RWPE2 (cell line): ENCODE measurements around the gene TRHDE.

Experiments used
- ATAC-seq: fragments of 200-7000 bp; cut with Tn5 transposase; 3 replicates; pipeline ENCODE4 v1.9.1; 2021; ENCODE audit warnings: low read depth
- DNase-seq: peaks from one replicate; pipeline ENCODE4 v3.0.0-alpha.2; 2020; ENCODE audit warnings: low spot score
- H3K27ac ChIP-seq: fragments of 450-650 bp; 2 replicates; pipeline ENCODE4 v1.5.1; 2017; ENCODE audit warnings: mild to moderate bottlenecking; ENCODE audit not compliant: poor library complexity, severe bottlenecking
- H3K27me3 ChIP-seq: fragments of 250-450 bp; sonication (Bioruptor Pico); 2 replicates; pipeline ENCODE4 v1.5.1; 2021; ENCODE audit warnings: mild to moderate bottlenecking, moderate library complexity; ENCODE audit not compliant: insufficient read depth, poor library complexity, severe bottlenecking
- H3K36me3 ChIP-seq: fragments of 250-450 bp; sonication (Bioruptor Pico); 2 replicates; pipeline ENCODE4 v1.5.1; 2020; ENCODE audit warnings: low read depth, mild to moderate bottlenecking, moderate library complexity
- H3K4me1 ChIP-seq: fragments of 250-450 bp; sonication (Bioruptor Pico); 2 replicates; pipeline ENCODE4 v1.5.1; 2021; ENCODE audit warnings: mild to moderate bottlenecking, moderate library complexity; ENCODE audit not compliant: insufficient read depth, poor library complexity, severe bottlenecking
- H3K4me3 ChIP-seq: fragments of 250-450 bp; sonication (Bioruptor Pico); 2 replicates; pipeline ENCODE4 v1.5.1; 2021; ENCODE audit warnings: mild to moderate bottlenecking, moderate library complexity; ENCODE audit not compliant: severe bottlenecking
- H3K9me3 ChIP-seq: fragments of 250-450 bp; sonication (Bioruptor Pico); 2 replicates; pipeline ENCODE4 v1.5.1; 2021; ENCODE audit warnings: mild to moderate bottlenecking, moderate library complexity; ENCODE audit not compliant: severe bottlenecking
- CTCF ChIP-seq: fragments of 450-650 bp; IDR thresholded peaks from one replicate; pipeline ENCODE4 v1.5.1; 2017; ENCODE audit warnings: mild to moderate bottlenecking, moderate library complexity; ENCODE audit not compliant: poor library complexity, severe bottlenecking

TRHDE gene

DNA sequence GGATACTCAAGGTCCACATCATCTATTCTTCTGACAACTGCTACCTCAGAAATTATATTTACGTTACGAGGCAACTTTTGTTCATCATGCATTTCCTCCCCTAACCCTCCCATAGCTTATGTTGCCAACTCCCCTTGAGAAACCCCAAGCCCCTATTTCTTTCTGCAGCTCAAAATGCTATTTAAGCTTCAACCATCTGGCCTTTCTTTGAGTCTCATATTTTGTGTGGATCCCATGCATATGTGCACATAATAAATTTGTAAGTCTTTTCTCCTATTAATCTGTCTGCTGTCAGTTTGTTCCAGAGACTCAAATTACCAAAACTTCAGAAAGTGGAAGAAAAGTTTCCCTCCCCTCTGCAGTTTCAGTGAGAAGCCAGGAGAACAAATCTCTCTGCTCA is 444.1 kb downstream of the TRHDE start:
- Histone ChIP-seq H3K9me3 (no peaks in the 10 kb centered on the region), H3K27ac (no peak overlapping the region), H3K4me1 (no peaks in the 10 kb centered on the region), H3K36me3 (no peaks in the 10 kb centered on the region), H3K4me3 (no peak overlapping the region), H3K27me3 (no peaks in the 10 kb centered on the region)
- no peak for TF ChIP-seq CTCF
- no peak for DNase-seq
- ATAC-seq = no peak

- no peak for ATAC-seq
- DNase-seq = no peak
- H3K4me3 ChIP-seq = no peak overlapping the region
- TF ChIP-seq CTCF = no peak
- H3K27me3 ChIP-seq = no peaks in the 10 kb centered on the region
- H3K9me3 ChIP-seq = no peaks in the 10 kb centered on the region
- H3K4me1 ChIP-seq = no peaks in the 10 kb centered on the region
- no peak overlapping the region for H3K27ac ChIP-seq
- H3K36me3 ChIP-seq = no peaks in the 10 kb centered on the region
Measured at GRCh38 chr12:72717036-72717435, 444.9 kb downstream of the TRHDE start.
